SK-N-SH (cell line): ENCODE measurements around the gene BABAM2. TPM values are rescaled to one million over a fixed set of nuclear protein-coding genes. Genes with fewer than 3 reads are reported as not detected.
A peak's percentile ranks its signal among the peaks of the same experiment; 100 is the strongest.

ENCODE experiments used
- CTCF ChIA-PET: fragments of 300-600, 350-600 bp; formaldehyde crosslinking; extraction: SDS; loops from one replicate; lab custom pipeline; 2021; lab: Yijun Ruan, JAX
- POLR2A ChIA-PET: fragments of 350-600 bp; sonication (Branson Sonifier 250); formaldehyde crosslinking; extraction: SDS; loops from one replicate; lab custom pipeline; 2020; ENCODE audit warnings: antibody characterized with exemption, inconsistent platforms; lab: Yijun Ruan, JAX
- DNase-seq: peaks from one replicate; pipeline ENCODE4 v3.0.0; 2012
- H2AFZ ChIP-seq: fragments of 200-600 bp; sonication (generic); 2 replicates; pipeline ENCODE4 v1.8.1; 2016; ENCODE audit warnings: antibody characterized with exemption, mild to moderate bottlenecking, low read depth
- H3F3A ChIP-seq: fragments of 200-600 bp; sonication (generic); replicated peaks from 2 replicates; pipeline ENCODE3; 2016; ENCODE audit warnings: antibody characterized with exemption, mild to moderate bottlenecking; ENCODE audit not compliant: insufficient read depth
- H3K27ac ChIP-seq, 2 experiments: fragments of 200-500 bp in 1 of 2; fragments of 200-600 bp in 1 of 2; sonication (Bioruptor generic) in 1 of 2; sonication (generic), shearing (Covaris generic) in 1 of 2; 2 replicates each; pipeline versions ENCODE4 v1.5.1 to v1.6.1; 2014 to 2016; ENCODE audit warnings: low read depth in 2 of 2, inconsistent platforms in 1 of 2, low read length in 1 of 2, mild to moderate bottlenecking in 1 of 2, mixed read lengths in 1 of 2
- H3K27me3 ChIP-seq: fragments of 200-600 bp; sonication (generic), shearing (Covaris generic); 2 replicates; pipeline ENCODE4 v1.6.1; 2016; ENCODE audit warnings: mixed run types; ENCODE audit not compliant: insufficient read depth
- H3K36me3 ChIP-seq, 2 experiments: fragments of 200-500 bp in 1 of 2; fragments of 200-600 bp in 1 of 2; sonication (Bioruptor generic) in 1 of 2; sonication (generic) in 1 of 2; replicated peaks in 1 of 2; 2 replicates each; pipeline versions ENCODE3 to v1.5.1; 2014 to 2016; ENCODE audit warnings: low read length in 1 of 2, mild to moderate bottlenecking in 1 of 2; ENCODE audit not compliant: insufficient read depth in 2 of 2, control insufficient read depth in 1 of 2
- H3K4me1 ChIP-seq, 2 experiments: fragments of 200-500 bp in 1 of 2; fragments of 200-600 bp in 1 of 2; sonication (Bioruptor generic) in 1 of 2; sonication (generic), shearing (Covaris generic) in 1 of 2; 2 replicates each; pipeline versions ENCODE4 v1.5.1 to v1.6.1; 2014 to 2016; ENCODE audit warnings: low read depth in 1 of 2, low read length in 1 of 2, mixed run types in 1 of 2; ENCODE audit not compliant: insufficient read depth in 2 of 2, control insufficient read depth in 1 of 2
- H3K4me2 ChIP-seq: fragments of 200-600 bp; sonication (generic), shearing (Covaris generic); 2 replicates; pipeline ENCODE4 v1.6.1; 2017; ENCODE audit warnings: mixed run types
- H3K4me3 ChIP-seq, 2 experiments: fragments of 200-500 bp in 1 of 2; fragments of 200-600 bp in 1 of 2; sonication (Bioruptor generic) in 1 of 2; sonication (generic), shearing (Covaris generic) in 1 of 2; 2 replicates each; pipeline versions ENCODE4 v1.5.1 to v1.8.1; 2014 to 2016; ENCODE audit warnings: low read depth in 2 of 2, inconsistent platforms in 1 of 2, low read length in 1 of 2, mild to moderate bottlenecking in 1 of 2, mixed read lengths in 1 of 2, moderate library complexity in 1 of 2
- H3K79me2 ChIP-seq: fragments of 200-600 bp; sonication (generic); 2 replicates; pipeline ENCODE4 v1.8.1; 2017; ENCODE audit warnings: mild to moderate bottlenecking; ENCODE audit not compliant: insufficient read depth
- H3K9ac ChIP-seq: fragments of 200-600 bp; sonication (generic); 2 replicates; pipeline ENCODE4 v1.6.1; 2017; ENCODE audit warnings: mixed run types
- H3K9me2 ChIP-seq: fragments of 200-600 bp; sonication (generic); 2 replicates; pipeline ENCODE4 v1.6.1; 2017; ENCODE audit warnings: mixed run types
- H3K9me3 ChIP-seq: fragments of 200-600 bp; sonication (generic); 2 replicates; pipeline ENCODE4 v1.6.1; 2017; ENCODE audit warnings: mixed run types, mild to moderate bottlenecking, moderate library complexity
- H4K20me1 ChIP-seq: fragments of 200-600 bp; sonication (generic); 2 replicates; pipeline ENCODE4 v1.6.1; 2017; ENCODE audit warnings: mild to moderate bottlenecking, mixed run types; ENCODE audit not compliant: insufficient read depth
- EP300 ChIP-seq, 2 experiments: IDR thresholded peaks; 2 replicates each; pipeline versions ENCODE4 v1.4.0 to v1.6.1; 2012; ENCODE audit warnings: borderline replicate concordance in 1 of 2, low read depth in 1 of 2, low read length in 1 of 2
- FOSL2 ChIP-seq: IDR thresholded peaks from 2 replicates; pipeline ENCODE4 v1.4.0; 2012; ENCODE audit warnings: low read depth, mild to moderate bottlenecking, moderate library complexity, borderline replicate concordance
- GATA2 ChIP-seq: sonication (generic); formaldehyde crosslinking; IDR thresholded peaks from 2 replicates; pipeline ENCODE4 v1.5.0; 2020; ENCODE audit warnings: mild to moderate bottlenecking, missing genetic modification reagents
- RAD21 ChIP-seq: IDR thresholded peaks from 2 replicates; pipeline ENCODE4 v1.6.1; 2012; ENCODE audit warnings: mild to moderate bottlenecking, low read length
- RFX5 ChIP-seq: IDR thresholded peaks from 2 replicates; pipeline ENCODE4 v1.6.1; 2012; ENCODE audit warnings: mild to moderate bottlenecking, improper control_type of control experiment, low read length
- RXRA ChIP-seq: IDR thresholded peaks from 2 replicates; pipeline ENCODE4 v1.4.0; 2012; ENCODE audit warnings: low read depth, mild to moderate bottlenecking, borderline replicate concordance
- TAF1 ChIP-seq: IDR thresholded peaks from 2 replicates; pipeline ENCODE4 v1.6.1; 2012; ENCODE audit warnings: low read depth, mild to moderate bottlenecking, low read length, moderate library complexity, borderline replicate concordance
- TCF12 ChIP-seq: IDR thresholded peaks from 2 replicates; pipeline ENCODE4 v1.4.0; 2012
- WGBS: methylation state at CpG from one replicate; pipeline ENCODE4 v1.1.6; 2017; ENCODE audit warnings: low lambda C conversion rate; 5-methylcytosine and 5-hydroxymethylcytosine counted together
- polyA plus RNA-seq, 3 experiments: library from polyadenylated mRNA; depleted of rRNA; stranded (reverse); fragments of >200 nt; gene quantifications; 2 replicates each; pipeline ENCODE4 v1.2.3, GENCODE V29; 2012
- TF ChIP-seq, protein P1 (sequence below): IDR thresholded peaks from 2 replicates; pipeline ENCODE4 v1.4.0; 2012; ENCODE audit warnings: low read depth, borderline replicate concordance

The BABAM2 gene
- polyA plus RNA-seq, 1 of the 3 experiments (the other 2 are of a cell fraction) = 34.0 TPM

DNA sequence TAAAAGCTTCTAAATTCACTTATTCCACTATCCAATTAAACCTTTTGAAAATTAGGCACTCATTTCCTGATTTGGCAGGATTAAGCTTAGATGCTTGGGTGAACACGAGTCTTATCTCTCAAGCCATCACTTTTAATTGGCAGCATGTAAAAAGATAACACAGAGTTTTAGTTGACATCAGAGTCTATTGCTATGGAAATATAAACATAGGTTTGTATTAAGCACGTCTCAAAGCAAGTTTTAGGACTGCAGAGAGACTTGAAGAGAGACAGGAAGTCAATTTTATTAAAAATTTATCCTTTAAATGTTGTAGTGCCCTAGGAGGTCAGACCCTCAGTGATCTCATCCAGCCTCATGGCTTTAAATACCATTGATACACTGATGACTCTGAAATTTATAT, 5.9 kb upstream of the BABAM2 start (continued):
- TF ChIP-seq EP300 (IDR thresholded peaks at IDR 0.05; ENCODE audit: borderline replicate concordance in 1 of 2, low read depth in 1 of 2, low read length in 1 of 2) (no peak), RXRA (no peak), TAF1 (no peak), RFX5 (no peak)

DNA sequence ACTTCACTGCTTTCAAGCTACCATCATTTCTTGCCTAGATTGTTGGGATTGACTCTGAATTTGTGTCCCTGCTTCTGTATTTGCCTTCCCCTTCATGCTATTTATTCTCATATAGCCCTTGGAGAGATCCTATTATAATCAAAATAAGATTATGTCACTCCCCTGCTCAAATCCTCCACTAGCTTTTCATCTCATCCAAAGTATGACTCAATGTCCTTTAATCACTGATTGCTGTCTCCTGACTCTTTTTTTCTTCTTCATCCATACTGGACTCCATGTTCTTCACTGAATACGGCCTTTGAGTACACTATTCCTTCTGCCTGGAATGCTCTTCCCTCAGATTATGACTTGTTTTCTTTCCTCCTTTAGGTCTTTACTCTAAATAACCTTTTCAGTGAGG, 5.3 kb upstream of the BABAM2 start:
- Histone ChIP-seq H3K9me3 (peaks cover 7% of the 10 kb centered on the region; the same call in 1 of the 2 replicates), H4K20me1 (no peaks in the 10 kb centered on the region), H2AFZ (peak overlapping the region; percentile 7; the same call in 1 of the 2 replicates), H3K79me2 (peaks cover 14% of the 10 kb centered on the region), H3K4me3 (no peak overlapping the region), H3K4me1 (peaks cover 10 to 20% of the 10 kb centered on the region in 2 experiments; a peak in 3 of 4 replicates), H3F3A (peaks cover 35% of the 10 kb centered on the region), H3K9ac (peak overlapping the region; percentile 10; the same call in 1 of the 2 replicates), H3K27me3 (no peaks in the 10 kb centered on the region), H3K4me2 (peak overlapping the region; percentile 8; the same call in 1 of the 2 replicates), H3K36me3 (no peaks in the 10 kb centered on the region), H3K9me2 (no peaks in the 10 kb centered on the region), H3K27ac (peak overlapping the region in 1 of 2 experiments; percentile 54; a peak in 2 of 4 replicates)
- no peak for TF ChIP-seq GATA2 (CRISPR knock-in tag)
- TF ChIP-seq, protein P1, sequence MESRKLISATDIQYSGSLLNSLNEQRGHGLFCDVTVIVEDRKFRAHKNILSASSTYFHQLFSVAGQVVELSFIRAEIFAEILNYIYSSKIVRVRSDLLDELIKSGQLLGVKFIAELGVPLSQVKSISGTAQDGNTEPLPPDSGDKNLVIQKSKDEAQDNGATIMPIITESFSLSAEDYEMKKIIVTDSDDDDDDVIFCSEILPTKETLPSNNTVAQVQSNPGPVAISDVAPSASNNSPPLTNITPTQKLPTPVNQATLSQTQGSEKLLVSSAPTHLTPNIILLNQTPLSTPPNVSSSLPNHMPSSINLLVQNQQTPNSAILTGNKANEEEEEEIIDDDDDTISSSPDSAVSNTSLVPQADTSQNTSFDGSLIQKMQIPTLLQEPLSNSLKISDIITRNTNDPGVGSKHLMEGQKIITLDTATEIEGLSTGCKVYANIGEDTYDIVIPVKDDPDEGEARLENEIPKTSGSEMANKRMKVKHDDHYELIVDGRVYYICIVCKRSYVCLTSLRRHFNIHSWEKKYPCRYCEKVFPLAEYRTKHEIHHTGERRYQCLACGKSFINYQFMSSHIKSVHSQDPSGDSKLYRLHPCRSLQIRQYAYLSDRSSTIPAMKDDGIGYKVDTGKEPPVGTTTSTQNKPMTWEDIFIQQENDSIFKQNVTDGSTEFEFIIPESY = no peak
- 84% methylated on average over 1 of the region's 1 CpG for WGBS
- DNase-seq = no peak
- CTCF ChIA-PET = interaction anchor here (1.1 kb wide), 1 partner anchor 511 kb away, joined by 4 read pairs; no protein-coding TSS in a partner anchor
- POLR2A ChIA-PET = no interaction called here

DNA sequence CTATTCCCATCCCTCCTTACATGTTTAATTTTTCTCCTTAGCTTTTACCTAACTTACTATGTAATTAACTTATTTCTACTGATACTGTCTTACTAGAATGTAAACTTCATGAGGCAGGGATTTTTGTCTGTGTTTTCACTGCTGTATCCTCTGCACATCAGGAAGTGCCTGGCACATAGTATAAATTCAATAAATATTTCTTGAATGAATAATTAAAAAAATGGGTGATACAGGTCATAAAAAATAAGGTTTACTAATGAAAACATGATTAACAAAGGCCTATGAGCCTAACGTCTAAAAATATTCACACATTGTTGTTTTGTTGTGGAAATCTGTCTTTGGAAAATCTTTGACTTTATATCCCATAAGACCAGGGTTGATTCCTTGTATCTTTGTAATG, 4.9 kb upstream of the BABAM2 start:
- H3K9ac ChIP-seq = peak overlapping the region; percentile 6; the same call in 1 of the 2 replicates

More for the DNA sequence above, 4.9 kb upstream of the BABAM2 start:
- ChIA-PET CTCF (interaction anchor here (1.1 kb wide), 1 partner anchor 511 kb away, joined by 4 read pairs; no protein-coding TSS in a partner anchor), POLR2A (no interaction called here)
- Histone ChIP-seq H3K9me3 (peaks cover 7% of the 10 kb centered on the region; the same call in 1 of the 2 replicates), H4K20me1 (no peaks in the 10 kb centered on the region), H3K36me3 (no peaks in the 10 kb centered on the region), H3K4me1 (peaks cover 10 to 20% of the 10 kb centered on the region in 2 experiments; a peak in 3 of 4 replicates), H3K27me3 (no peaks in the 10 kb centered on the region), H3K9me2 (no peaks in the 10 kb centered on the region), H3K79me2 (peaks cover 15% of the 10 kb centered on the region), H2AFZ (peak overlapping the region; percentile 7; the same call in 1 of the 2 replicates), H3K4me3 (no peak overlapping the region), H3K4me2 (peak overlapping the region; percentile 8; the same call in 1 of the 2 replicates), H3F3A (peaks cover 35% of the 10 kb centered on the region), H3K27ac (peak overlapping the region in 1 of 2 experiments; percentile 54; a peak in 2 of 4 replicates)
- no peak for DNase-seq
- TF ChIP-seq RAD21 (no peak), FOSL2 (0 out of 2 replicates have a peak, but pooled peaks have one; percentile 2), EP300 (IDR thresholded peaks at IDR 0.05; ENCODE audit: borderline replicate concordance in 1 of 2, low read depth in 1 of 2, low read length in 1 of 2) (no peak; a peak in 1 of 4 replicates), TCF12 (peak; percentile 26; the same call in 1 of the 2 replicates)
- 9% methylated on average over 1 of the region's 1 CpG for WGBS
